SK-N-MC (cell line): Measurements from ENCODE around the gene ERG28.

ENCODE experiments used
- DNase-seq: peaks from one replicate; pipeline ENCODE4 v3.0.0-alpha.2; 2011; ENCODE audit warnings: low read depth, low spot score
- H3K27ac ChIP-seq: fragments of 200-600 bp; sonication (generic); 2 replicates; pipeline ENCODE4 v1.5.1; 2016; ENCODE audit warnings: mixed run types
- H3K36me3 ChIP-seq: fragments of 200-600 bp; sonication (generic); 2 replicates; pipeline ENCODE4 v1.6.1; 2017; ENCODE audit warnings: antibody characterized with exemption, low read length, mixed read lengths; ENCODE audit not compliant: insufficient read depth
- H3K4me3 ChIP-seq: fragments of 200-600 bp; sonication (generic); 2 replicates; pipeline ENCODE4 v1.5.1; 2016
- H3K9ac ChIP-seq: fragments of 200-600 bp; sonication (generic); 2 replicates; pipeline ENCODE4 v1.8.0; 2017; ENCODE audit warnings: mixed run types, mixed read lengths; ENCODE audit not compliant: insufficient read length
- H3K9me3 ChIP-seq: fragments of 200-600 bp; sonication (generic); 2 replicates; pipeline ENCODE4 v1.6.1; 2017; ENCODE audit warnings: low read depth, mild to moderate bottlenecking, antibody characterized with exemption, low read length, moderate library complexity, mixed read lengths
- EZH2 ChIP-seq: fragments of 200-600 bp; sonication (generic); IDR thresholded peaks from one replicate; pipeline ENCODE4 v1.6.1; 2017; ENCODE audit warnings: antibody characterized with exemption
- FOXP2 ChIP-seq: optimal IDR thresholded peaks from 2 replicates; pipeline ENCODE3; 2011; ENCODE audit warnings: mild to moderate bottlenecking, moderate library complexity; ENCODE audit not compliant: insufficient read depth; ENCODE audit errors: extremely low read length, control extremely low read depth
- POLR2AphosphoS5 ChIP-seq: IDR thresholded peaks from 2 replicates; pipeline ENCODE4 v1.6.1; 2012; ENCODE audit warnings: mild to moderate bottlenecking, low read depth, low read length, borderline replicate concordance

The ERG28 gene

DNA sequence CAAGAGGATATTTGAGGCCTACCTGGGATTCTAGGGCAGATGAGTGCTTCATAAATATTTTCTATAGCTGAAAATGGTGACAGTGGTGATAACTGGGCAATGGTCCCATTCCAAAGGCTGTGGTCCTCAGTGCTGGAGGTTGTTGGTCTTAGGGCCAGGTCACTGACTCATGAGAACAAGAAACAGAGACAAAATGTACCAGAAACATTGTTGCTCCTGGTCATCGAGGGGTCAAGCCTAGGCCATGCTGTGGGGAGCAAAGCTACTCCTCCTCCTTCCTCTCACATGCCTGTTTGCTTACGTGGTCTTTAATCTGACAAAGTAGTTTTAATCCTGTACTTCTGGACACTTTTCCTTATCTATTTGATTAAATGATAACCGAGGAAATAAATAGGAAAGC lies 33.8 kb downstream of the ERG28 start:
- TF ChIP-seq EZH2 (no peak), FOXP2 (no peak), POLR2AphosphoS5 (no peak)
- Histone ChIP-seq H3K4me3 (no peak overlapping the region), H3K9ac (no peak overlapping the region), H3K27ac (no peak overlapping the region), H3K9me3 (no peaks in the 10 kb centered on the region), H3K36me3 (no peaks in the 10 kb centered on the region)
- DNase-seq: no peak

DNA sequence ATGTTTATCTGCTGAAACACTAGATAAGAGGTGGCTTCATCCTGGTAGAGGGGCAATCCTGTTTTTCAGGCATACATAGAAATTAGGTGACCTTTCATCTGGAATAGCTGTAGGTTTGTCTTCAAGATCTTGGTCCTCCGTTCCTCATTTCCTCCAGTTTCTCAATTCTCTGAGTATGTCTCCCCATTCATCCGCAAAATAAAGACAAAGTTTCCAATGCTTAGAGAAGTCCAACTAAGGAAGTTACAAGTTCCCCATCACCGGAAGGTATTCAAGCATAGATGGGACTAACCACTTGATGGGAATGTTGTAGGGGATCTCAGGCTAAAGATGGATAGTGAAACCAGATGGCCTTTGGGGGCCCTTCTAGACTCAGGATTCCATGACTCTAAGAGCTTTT lies 34.3 kb downstream of the ERG28 start:
- Histone ChIP-seq H3K36me3 (no peaks in the 10 kb centered on the region), H3K9ac (no peak overlapping the region), H3K27ac (no peak overlapping the region), H3K9me3 (no peaks in the 10 kb centered on the region), H3K4me3 (no peak overlapping the region)
- no peak for DNase-seq
- TF ChIP-seq FOXP2: no peak
- TF ChIP-seq EZH2: no peak

DNA sequence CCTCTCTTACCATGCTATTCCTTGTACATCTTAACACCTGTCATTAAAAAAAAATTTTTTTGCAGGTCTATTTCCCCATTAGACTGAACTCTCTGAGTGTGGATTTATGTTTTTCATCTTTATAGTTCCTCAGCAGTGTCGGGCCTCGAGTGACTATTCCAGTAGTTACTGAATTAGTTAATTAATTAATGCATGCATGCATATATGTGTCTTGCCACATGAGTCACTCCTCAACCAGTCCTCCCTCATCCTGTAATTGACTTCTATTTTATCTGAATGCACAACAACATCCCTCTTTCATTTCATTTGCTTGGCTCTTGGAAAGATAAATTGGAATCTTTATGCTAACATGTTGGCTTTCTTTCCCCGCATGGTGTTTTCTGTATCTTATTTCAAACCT lies 35.6 kb downstream of the ERG28 start:
- TF ChIP-seq FOXP2: no peak
- TF ChIP-seq POLR2AphosphoS5: no peak
- no peak for TF ChIP-seq EZH2
- H3K4me3 ChIP-seq: no peak overlapping the region
- no peak for DNase-seq
- no peak overlapping the region for H3K27ac ChIP-seq
- H3K9me3 ChIP-seq: no peaks in the 10 kb centered on the region
- no peaks in the 10 kb centered on the region for H3K36me3 ChIP-seq
- no peak overlapping the region for H3K9ac ChIP-seq

DNA sequence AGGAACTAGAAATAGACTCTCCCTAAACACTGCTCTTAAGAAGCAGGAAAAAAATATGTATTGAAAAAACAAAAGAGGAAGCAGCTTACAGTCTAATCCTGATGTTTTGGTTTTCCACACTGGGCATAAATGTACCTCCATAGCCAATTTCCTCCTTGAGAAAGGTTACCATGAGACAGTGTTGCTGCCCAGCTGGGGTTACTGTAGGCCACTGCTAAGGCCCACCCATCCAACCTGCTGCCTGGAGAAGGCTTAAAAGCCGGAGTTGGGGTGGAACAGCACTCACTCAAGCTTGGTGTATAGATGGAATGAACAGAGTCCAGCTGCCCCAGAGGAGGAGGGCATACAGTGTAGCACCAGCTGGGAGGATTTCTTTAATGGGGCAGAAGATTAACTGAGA lies 41.1 kb downstream of the ERG28 start:
- TF ChIP-seq FOXP2: no peak
- no peak for TF ChIP-seq POLR2AphosphoS5
- TF ChIP-seq EZH2: no peak
- Histone ChIP-seq H3K36me3 (no peaks in the 10 kb centered on the region), H3K4me3 (no peak overlapping the region), H3K27ac (no peak overlapping the region), H3K9me3 (no peaks in the 10 kb centered on the region), H3K9ac (no peak overlapping the region)
- no peak for DNase-seq

DNA sequence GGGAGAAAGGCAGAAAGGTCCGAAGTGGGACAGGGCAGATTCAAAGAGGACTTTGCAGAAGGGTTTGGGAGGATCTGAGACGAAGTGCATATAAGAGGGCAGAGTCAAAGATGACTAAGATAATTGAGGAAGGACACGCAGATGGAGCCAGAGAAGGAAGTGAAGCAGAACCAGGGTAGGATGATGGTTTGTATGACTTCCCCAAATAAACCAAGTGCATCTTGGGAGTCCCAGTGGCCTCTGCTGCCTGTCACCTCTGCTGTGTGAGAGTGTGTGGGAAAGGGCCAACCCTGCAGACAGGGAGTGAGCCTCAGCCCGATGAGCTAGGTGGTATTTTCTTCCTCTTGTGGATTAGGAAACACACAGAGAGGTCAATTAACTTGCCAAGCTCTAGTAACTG lies 45.5 kb downstream of the ERG28 start:
- Histone ChIP-seq H3K36me3 (no peaks in the 10 kb centered on the region), H3K9me3 (no peaks in the 10 kb centered on the region), H3K4me3 (no peak overlapping the region), H3K9ac (no peak overlapping the region), H3K27ac (no peak overlapping the region)
- no peak for DNase-seq
- TF ChIP-seq EZH2 (no peak), FOXP2 (no peak), POLR2AphosphoS5 (no peak)

DNA sequence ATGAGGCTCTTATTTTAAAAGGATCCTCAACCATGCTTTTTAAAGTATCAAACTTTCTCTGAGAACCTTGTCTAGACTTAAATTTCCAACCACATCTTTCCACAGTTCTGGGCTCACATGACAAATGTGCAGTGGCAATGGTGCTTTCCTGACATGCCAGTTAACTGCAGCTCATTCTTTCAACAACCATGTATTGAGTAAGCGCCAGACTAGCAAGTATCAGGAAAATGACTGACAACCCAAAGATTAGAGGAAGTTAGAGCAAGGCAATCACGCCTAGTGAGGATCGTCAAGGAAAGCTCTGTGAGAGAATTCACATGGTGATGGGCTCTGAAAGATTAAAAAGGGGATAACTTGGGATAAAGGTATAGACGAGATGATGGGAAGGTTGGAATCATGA lies 46.5 kb downstream of the ERG28 start:
- DNase-seq: no peak
- Histone ChIP-seq H3K9ac (no peak overlapping the region), H3K36me3 (no peaks in the 10 kb centered on the region), H3K27ac (no peak overlapping the region), H3K9me3 (no peaks in the 10 kb centered on the region), H3K4me3 (no peak overlapping the region)
- TF ChIP-seq POLR2AphosphoS5 (no peak), EZH2 (no peak), FOXP2 (no peak)

DNA sequence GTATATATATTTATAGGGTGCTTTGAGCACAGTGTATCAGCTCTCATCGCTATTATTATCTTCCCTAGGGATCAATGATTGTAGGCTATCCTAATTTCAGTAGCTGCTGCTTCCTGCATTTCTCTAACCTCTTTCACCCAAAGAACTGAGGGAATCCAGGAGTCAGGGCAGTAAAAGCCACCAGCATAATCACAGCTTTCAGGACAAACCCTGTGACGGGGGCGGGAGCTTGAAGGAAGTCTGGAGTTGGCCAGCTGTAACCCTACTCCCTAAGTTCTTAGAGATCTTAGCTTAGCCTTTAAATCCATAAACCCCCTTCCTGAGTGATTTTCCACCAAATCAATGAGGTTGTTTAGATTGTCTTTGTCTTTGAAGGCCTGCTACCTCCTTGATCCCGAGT lies 48.5 kb downstream of the ERG28 start:
- H3K9me3 ChIP-seq: no peaks in the 10 kb centered on the region
- DNase-seq: no peak
- H3K36me3 ChIP-seq: no peaks in the 10 kb centered on the region
- H3K4me3 ChIP-seq: no peak overlapping the region
- no peak overlapping the region for H3K9ac ChIP-seq
- H3K27ac ChIP-seq: no peak overlapping the region
- no peak for TF ChIP-seq EZH2
- no peak for TF ChIP-seq POLR2AphosphoS5
- TF ChIP-seq FOXP2: no peak

DNA sequence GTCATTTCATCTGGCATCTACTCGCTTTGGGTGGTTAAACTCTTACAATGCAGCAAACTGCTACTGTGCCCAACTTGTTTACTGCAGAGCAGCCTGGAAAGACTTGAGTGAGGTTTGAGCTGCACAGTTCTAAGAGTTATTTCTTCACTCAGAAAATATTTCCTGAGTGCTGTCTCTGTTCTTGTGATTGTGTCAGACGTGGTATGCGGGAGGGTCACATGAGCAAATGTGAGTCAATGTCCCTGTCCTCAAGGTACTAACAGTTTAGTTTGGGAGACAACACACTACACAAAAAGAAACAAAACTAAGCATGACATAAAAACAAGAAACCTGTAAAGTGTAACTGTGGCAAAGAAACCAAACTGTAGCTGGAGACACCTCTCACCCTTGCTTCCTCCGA lies 49.8 kb downstream of the ERG28 start:
- no peak overlapping the region for H3K4me3 ChIP-seq
- DNase-seq: no peak
- H3K9ac ChIP-seq: no peak overlapping the region
- no peak overlapping the region for H3K27ac ChIP-seq
- no peaks in the 10 kb centered on the region for H3K9me3 ChIP-seq
- TF ChIP-seq EZH2 (no peak), FOXP2 (no peak), POLR2AphosphoS5 (no peak)
- H3K36me3 ChIP-seq: no peaks in the 10 kb centered on the region

DNA sequence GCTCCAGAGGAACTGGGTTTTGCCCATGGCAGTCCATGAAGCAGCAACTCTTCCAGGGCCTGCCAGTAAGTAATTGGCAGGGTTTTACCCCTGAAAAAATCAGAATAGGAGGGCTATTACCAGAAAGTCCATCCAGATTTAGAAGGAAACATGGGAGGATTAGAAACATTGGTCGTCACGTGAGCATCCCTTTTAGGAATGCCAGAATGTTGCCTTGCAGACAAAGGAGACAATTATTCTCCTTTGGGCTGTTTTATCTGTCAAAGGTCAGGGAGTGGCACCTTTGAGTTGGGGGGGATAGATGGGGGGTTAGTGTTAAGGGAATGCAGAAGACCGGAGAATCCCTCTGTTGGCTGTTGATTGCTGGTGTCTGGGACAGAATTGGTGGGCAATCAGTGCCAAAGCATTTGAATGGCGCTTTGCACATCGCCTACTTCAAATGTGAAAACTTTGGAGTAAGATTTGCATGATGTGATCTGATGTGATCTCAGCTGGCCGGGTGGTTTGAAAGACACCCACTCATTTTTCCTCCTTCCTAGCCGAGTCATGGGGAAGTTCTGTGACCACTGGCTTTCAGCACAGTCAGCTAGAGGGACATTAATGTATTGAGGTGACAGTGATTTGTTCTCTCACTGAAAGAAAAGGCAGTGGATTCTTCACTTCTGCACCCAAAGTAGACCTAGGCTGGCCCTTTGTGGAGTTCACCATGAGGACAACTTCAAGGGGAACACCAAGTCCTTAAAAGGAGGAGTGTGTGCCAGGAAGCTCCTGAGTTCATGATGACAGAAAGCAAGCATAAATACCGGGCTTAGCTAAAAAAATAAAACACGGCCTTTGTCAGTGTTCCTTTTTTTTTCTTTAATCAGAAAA lies 50.8 kb downstream of the ERG28 start:
- Histone ChIP-seq H3K9me3 (no peaks in the 10 kb centered on the region), H3K4me3 (no peak overlapping the region), H3K36me3 (no peaks in the 10 kb centered on the region), H3K27ac (no peak overlapping the region), H3K9ac (no peak overlapping the region)
- DNase-seq: no peak
- TF ChIP-seq EZH2 (no peak), POLR2AphosphoS5 (no peak), FOXP2 (no peak)
